NCI-H146 treated with DMSO at 0.1 percent for 48 hours (cell line): ENCODE results near the gene ARID1A.
A peak's percentile ranks its signal among the peaks of the same experiment; 100 is the strongest.
"Not testable (repeated sequence)": the region's sequence is repeated elsewhere in the genome, so short reads cannot be mapped to it uniquely, and the experiment has no call there.

Experiments used
- DNase-seq: peaks from one replicate; lab custom pipeline; 2025; ENCODE audit not compliant: unreplicated experiment; lab: John Stamatoyannopoulos, UW

ARID1A gene

GRCh38 chr1:26697978-26698849, 2.4 kb downstream of the ARID1A start:
- peak; percentile 62 for DNase-seq

DNA sequence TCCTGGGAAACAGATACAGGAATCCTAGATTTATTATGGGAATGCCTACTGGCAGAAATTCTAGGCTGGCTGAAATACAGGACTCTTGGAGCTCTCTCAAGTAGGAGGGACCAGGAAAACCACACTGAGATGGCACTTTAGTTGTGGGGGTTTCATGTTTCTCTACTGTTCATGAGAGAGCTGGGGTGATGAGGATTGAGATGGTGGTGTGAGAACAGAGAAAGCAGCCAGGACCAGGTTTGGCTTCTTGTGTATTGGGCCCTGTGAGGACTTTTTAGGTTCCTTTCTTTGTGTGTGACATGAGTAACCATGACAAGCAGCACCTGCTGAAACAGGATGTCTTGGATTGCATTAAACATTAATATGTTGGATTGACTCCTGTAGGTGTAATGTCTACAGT, 4.9 kb downstream of the ARID1A start:
- no peak for DNase-seq

DNA sequence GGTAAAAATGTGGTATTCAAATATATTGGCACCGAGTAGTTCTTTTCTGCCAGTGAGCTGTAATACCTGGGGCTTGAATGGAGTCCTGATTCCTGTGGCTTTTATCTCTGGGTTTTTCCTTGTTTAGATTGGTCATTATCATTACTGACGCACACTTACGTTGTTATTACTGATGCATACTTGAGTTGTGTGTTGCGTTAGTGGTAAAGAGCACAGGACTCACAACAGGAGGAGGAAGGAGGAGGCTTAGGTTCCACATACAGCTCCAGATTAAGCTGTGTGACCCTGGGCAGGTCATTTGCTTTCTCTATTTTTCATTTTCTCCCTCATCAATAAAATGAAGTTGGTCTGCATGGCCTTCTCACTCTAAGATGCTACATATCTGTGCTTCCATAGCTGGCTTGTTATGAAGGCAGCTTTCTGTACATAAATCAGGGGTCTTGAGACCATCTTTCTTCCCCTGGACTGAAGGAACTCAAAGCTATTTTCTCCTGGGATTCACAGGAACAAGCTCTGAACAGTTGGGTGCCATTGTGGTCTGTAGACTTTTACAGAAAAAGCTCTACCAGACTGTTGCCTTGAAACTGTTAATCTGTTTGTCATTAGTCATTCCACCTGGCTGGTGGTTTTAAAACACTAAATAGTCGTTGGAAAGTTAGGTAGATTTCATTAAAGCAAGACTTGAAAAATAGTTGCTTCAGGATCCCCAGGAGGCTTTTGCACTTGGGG, 5.6 kb downstream of the ARID1A start:
- no peak for DNase-seq

DNA sequence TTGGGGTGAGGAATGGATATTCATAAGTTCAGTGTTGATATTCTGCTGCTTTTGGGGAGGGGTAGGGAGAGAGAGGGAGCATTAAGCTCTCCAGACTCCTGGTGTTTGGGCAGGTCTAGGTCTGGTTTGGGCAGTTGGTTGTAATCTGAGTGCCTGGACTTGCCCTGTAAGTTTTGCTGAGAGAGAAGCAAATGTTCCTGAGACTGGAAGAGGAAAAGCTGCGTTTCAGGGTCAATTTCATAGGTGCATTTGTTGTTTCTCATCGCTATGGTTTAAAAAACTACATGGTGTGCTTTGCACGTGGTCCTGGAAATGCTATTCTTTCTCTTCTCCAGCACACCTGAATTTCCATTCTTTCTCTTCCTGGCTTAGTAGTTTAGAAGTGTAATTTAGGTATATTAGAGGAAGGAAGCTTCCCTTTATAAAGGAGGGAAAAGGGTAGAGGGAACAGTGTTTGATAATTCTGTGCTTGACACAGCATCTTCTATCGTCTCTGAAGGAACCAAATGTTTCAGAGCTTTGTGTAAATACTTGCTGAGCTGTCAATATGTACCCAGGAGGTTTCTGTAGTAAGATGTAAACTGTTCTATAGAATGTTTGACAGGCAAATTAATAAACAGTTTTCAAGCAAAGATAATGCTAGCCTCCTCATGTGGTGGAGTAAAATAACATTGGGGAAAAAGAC, 6.3 kb downstream of the ARID1A start:
- no peak for DNase-seq

- DNase-seq: no peak
These were observed 6.8 kb downstream of the ARID1A start for GRCh38 chr1:26702680-26703038.

DNA sequence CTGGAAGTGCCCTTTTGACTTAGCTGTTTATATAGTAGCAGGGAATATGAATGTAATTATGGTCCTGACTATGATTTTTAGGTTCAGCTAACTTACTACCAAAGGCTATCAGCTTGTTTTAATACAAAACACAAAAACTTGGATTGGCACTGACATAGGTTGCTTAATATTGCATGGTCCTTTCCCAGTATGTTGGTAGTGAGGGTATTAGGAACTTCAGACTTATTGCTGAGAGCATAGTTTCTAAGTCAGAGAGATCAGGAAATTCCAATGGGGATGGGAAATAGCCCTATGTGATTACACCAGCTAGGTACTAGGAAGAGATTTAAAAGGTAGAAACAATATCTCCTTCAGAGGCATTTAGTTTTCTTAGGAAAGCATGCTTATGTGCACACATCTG, 7.7 kb downstream of the ARID1A start:
- no peak for DNase-seq

- no peak for DNase-seq
These were observed 8.8 kb downstream of the ARID1A start for GRCh38 chr1:26704629-26705028.

DNA sequence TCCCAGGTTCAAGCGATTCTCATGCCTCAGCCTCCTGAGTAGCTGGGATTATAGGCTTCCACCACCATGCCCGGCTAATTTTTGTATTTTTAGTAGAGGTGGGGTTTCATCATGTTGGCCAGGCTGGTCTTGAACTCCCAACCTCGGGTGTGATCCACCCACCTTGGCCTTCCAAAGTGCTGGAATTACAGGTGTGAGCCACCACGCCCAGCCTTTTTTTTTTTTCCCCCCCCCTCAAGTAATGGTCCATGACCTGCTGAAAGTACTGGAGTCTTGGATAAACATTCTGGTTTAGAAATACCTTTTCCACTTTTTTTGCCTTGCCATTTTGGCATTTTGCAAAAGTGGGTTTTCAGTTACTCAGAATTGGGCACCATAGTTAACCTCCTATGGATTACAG, 9.4 kb downstream of the ARID1A start:
- DNase-seq: not testable (repeated sequence)

- DNase-seq: no peak
These were observed 10.0 kb downstream of the ARID1A start for GRCh38 chr1:26705788-26706311.

DNA sequence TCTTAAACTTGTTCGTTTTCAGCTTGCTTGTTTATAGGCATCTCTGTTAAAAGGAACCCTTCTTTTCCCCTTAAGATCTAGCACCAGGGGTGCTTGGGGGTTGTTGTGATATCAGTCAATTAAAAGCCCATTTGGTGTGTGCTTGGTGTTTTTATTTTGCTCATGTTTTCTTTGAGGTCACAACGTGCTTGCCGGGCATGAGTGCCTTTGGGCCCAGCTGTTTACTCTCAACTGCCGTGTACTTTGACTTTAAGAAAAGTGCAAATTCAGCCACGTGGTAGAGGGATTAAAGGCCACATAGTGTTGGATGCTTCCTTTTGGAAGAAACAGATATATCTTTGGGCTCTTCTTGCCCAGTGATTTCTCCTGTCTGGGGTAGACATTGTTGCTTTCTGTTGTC, 10.5 kb downstream of the ARID1A start:
- DNase-seq: no peak

DNA sequence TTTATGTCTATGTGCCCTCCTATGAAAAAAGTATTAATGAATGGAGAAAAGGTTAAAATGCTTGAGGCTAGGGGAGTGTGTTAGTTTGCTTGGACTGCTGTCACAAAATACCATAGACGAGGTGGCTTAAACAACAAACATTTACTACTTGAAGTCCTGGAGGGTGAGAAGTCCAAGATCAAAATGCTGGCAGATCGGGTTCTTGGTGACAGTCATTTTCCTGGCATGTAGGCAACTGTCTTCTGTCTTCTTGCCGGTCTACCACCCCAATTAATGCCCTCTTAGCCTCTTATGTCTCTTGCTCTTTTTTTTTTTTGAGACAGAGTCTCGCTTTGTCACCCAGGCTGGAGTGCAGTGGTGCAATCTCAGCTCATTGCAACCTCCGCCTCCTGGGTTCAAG, 15.0 kb downstream of the ARID1A start:
- DNase-seq: no peak

- DNase-seq: no peak
These were observed 16.0 kb downstream of the ARID1A start for GRCh38 chr1:26711777-26712176.

DNA sequence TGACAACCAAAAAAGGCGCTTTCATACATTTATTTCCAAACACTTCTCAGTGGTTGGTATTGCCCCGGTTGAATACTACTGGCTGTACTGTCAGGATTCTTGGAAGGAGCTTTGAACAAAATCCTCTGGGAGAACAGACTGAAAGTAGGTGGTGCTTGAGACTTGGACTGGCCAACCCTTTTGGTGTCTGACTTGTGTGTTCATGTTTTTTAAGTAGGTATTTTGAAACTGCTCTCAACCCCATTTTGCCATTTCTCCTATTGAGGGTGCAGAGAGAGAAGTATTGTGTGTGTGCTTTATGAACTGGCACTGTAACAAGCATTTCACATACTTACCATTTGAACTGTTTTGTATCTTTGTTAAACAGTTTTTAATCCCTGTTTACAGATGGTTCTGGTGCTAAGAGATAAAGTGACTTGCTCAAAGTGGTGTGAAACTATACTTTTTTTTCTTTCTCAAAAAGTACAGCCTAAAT, 21.2 kb downstream of the ARID1A start:
- no peak for DNase-seq

DNA sequence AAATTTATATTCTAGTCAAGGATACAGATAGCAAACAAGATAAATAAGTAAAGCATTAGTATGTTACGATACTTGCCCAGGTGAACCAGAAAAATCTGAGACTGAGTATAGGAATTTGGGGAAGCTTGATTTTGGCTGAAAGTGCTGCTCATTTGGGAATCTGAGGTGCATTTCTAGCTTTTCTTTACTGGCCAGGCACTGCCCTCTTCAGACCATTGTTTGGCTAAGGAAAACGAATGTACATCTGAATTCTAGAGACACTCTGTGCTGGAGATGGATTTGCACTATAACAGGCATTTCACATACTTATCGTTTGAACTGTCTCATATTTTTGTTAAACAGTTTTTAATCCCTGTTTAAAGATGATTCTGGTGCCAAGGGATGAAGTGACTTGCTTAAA, 23.4 kb downstream of the ARID1A start:
- no peak for DNase-seq

DNA sequence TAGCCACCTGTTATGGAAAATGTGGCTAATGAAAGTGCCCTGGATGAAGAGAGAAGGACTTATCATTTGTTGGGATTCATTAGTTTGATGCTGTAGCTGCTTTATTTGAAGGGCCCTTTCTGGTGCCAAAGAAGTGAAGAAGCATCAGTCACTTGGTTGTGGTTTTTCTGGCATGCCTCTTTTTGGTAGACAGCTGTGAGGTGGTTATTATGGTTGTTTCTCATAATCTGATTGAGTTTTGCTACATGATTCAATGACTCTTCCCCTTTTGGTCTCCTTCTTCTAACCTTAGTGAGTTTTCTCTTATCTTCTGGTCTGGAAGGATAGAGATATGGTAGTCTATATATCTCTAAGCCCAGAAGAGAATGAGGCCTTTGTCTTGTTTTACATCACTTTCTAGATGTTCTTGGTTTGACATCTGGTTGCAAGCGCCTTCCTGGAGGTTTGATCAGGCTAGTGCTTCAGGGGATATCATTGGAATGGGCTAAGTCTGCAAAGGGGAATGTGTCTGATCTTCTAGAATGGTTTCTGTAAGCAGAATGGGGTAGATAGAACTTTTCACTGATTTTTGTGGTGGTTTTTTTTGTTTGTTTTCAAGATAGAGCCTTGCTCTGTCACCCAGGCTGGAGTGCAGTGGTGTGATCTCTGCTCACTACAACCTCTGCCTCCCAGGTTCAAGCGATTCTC, 26.0 kb downstream of the ARID1A start:
- no peak for DNase-seq

DNA sequence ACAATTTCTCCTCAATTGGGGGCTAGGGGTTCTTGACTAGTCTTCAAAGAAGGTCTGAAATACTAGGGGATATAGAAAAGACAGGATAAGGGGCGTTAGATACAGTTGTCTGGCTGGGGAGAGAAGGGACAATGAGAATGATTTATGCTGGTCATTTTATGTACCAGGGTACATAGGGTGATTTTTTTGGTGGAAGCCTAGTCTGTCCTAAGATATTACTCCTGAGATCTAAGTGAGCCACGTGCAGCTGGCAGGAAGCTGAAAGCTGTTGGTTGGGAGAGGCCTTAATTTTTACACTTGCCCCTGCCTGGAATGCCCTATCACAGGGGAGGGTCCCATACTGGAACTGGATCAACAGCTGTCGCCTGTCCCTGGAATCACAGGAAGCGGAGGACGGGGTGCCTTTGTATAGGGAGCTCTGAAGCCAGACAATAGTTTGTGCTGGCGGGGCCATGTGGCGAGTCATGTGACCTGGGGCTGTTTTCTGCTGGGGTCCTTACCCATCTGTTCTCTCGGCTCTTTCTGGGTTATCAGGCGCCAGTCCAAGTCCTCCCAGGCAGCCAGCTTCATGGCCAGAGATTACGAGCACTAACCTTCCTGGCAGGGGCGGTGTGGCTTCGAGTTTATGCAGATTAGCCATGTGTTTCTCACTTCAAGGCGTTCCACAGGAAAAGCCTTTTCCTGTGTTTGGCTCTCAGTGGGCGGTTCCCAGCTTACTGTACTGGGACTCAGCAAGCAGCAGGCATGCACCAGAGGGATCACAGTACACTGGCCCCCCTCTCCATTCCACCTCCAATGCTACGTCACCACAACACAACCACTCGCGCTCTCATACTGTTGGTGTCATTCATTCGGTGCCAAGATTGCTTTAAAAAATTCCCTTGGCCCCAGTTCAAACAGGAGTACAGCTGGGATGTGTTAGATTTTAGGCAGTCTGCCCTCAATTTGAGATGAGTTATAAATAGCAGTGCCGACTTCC, 27.5 kb downstream of the ARID1A start:
- DNase-seq: peak; percentile 67

DNA sequence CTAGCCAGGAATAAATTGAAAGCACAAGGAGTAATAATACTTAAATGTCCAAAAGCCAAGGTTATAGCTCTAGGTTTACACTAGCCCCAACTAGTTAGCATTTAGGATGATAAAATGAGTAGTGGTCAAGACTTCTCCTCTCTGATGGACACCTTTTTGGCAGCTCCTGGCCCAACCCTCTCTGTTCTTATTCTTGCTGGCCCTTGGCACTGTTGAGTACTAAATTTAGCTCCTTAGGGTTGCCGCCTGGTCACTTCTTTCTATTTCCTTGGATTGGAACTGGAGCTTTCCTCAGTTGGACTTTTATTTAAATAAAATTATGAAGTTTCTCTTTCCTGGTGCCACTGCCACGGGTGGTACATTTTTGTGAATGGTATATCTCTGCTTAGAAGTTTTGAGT, 28.3 kb downstream of the ARID1A start:
- no peak for DNase-seq

- no peak for DNase-seq
These were observed 29.1 kb downstream of the ARID1A start for GRCh38 chr1:26724926-26725325.

DNA sequence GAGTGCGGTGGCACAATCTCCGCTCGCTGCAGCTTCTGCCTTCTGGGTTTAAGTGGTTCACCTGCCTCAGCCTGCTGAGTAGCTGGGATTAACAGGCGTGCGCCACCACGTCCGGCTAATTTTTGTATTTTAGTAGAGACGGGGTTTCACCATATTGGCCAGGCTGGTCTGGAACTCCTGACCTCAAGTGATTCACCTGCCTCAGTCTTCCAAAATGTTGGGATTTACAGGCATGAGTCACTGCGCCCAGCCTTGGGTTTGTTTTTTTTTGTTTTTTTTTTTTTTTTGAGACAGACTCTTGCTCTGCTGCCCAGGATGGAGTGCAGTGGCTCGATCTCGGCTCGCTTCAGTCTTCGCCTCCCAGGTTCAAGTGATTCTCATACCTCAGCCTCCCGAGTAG, 30.1 kb downstream of the ARID1A start:
- not testable (repeated sequence) for DNase-seq

DNA sequence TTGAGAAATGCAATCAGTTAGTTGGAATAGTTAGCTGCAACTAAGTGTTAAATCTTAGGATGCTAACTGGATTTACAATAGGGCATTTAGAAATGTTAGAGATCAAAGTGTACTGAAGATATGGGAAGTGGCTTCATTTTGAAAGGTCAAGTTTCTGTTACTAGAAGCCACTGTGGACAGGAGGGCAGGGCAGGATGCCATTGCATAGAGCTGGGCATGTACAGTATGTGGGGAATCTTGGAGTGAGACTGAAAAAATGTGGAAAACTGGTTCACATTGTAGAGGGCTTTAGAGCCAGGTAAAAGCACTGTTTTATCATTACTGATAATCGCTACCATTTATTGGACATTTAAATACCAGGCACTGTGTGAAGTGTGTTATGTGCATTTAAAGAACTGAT, 31.0 kb downstream of the ARID1A start:
- DNase-seq: no peak
